Anterior cingulate cortex (tissue), 58 donors: ENCODE results near the gene KRT2.

Source experiments
- DNase-seq, 58 donors: peaks; one replicate each; lab custom pipeline; 2025; lab: John Stamatoyannopoulos, UW

Gene KRT2

DNA sequence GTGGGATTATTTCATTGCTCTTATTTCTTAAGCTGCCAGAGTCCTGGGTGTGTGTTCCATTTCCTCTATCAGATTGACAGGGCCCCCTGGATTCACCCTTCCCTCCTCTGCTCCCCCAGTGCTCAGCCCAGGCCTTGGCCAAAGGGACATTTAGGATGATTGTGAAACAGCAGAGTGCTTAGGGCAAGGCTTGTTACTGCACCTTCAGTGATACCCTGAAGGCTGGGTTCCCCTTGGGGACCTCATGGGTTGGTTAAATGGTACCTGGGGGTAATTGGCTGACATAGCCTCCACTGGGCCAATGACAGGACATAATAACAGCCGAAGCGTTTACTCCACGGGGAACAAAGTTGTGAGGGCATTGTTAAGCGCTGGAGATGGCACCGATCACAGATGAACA, 49.5 kb downstream of the KRT2 start:
- no peak for DNase-seq

DNA sequence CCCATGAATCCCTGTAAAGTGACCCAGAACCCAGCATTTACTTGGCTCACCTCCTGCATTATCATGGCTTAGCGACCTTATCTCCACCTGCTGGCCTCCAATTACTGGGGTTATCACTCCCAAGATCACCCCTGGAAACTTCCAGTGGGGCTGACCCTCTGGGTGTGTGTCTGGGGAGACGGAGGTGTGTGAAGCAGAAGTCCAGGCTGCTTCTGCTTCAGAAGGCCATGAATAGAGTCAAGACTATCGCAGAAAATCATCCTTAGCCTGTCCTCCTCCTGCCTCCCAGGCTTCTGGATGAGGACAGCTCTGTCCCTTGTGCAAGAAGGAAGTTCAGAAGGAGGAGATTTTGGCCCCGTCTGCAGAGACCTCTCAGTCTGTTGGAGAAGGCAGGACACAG, 50.3 kb downstream of the KRT2 start:
- DNase-seq = no peak

GRCh38 chr12:52600941-52601481, 51.0 kb downstream of the KRT2 start, which contains the start of gene KRT72:
Gene KRT72, minus strand, starts transcription at chr12:52601463. Its CDS starts 11 bp downstream, at chr12:52601452.
- no peak for DNase-seq

DNA sequence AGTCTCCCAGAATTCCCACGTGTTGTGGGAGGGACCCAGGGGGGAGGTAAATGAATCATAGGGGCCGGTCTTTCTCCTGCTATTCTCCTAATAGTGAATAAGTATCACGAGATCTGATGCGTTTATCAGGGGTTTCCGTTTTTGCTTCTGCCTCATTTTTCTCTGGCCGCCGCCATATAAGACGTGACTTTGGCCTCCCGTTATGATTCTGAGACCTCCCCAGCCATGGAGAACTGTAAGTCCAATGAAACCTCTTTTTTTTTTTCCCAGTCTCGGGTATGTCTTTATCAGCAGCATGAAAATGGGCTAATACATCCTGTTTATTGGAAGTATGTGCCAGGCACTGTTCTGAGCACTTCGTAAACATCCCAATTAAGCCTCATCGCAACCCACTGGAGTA, 51.5 kb downstream of the KRT2 start:
- DNase-seq = no peak

DNA sequence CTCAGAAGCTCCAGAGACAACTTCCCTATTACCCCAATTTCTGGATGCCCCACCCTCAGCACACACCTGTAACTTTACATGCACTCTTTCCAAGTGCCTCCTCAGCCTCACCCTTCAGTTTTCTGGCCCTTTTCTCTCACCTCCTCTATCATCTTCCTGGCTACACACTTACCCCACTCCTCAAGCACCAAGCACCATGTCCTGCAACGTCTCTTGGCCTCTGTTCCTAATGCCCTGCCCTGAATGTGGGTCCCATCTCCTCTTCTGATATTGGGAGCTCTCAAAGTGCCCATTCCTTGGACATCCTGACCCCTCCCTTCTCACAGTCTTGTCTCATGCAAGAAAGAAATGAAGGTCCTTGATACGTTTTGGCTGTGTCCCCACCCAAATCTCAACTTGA, 51.9 kb downstream of the KRT2 start:
- DNase-seq = no peak

- DNase-seq = no peak
Measured at GRCh38 chr12:52598966-52599365, 53.0 kb downstream of the KRT2 start.
